LNCaP clone FGC (cell line): ENCODE measurements around the gene TMEM86B.
"Not testable (repeated sequence)": the region's sequence is repeated elsewhere in the genome, so short reads cannot be mapped to it uniquely, and the experiment has no call there.

Experiments
- DNase-seq: peaks from one replicate; pipeline ENCODE4 v3.0.0-alpha.2; 2011; ENCODE audit warnings: low read depth
- H3K4me3 ChIP-seq: 2 replicates; pipeline ENCODE4 v1.5.1; 2011; ENCODE audit warnings: mild to moderate bottlenecking, low read depth, low read length, control low read depth
- TF ChIP-seq, protein P1 (sequence below): IDR thresholded peaks from 2 replicates; pipeline ENCODE4 v1.5.1; 2012; ENCODE audit warnings: mild to moderate bottlenecking; ENCODE audit not compliant: control insufficient read depth, insufficient read depth; ENCODE audit errors: extremely low read depth

TMEM86B gene

GRCh38 chr19:55208880-55209692 is 19.5 kb downstream of the TMEM86B start, which contains the start of gene PTPRH:
PTPRH (minus strand) TSS chr19:55209501; CDS start chr19:55209433, 68 bp downstream.
- no peak within 1 kb of the TSS for H3K4me3 ChIP-seq
- TF ChIP-seq, protein P1, sequence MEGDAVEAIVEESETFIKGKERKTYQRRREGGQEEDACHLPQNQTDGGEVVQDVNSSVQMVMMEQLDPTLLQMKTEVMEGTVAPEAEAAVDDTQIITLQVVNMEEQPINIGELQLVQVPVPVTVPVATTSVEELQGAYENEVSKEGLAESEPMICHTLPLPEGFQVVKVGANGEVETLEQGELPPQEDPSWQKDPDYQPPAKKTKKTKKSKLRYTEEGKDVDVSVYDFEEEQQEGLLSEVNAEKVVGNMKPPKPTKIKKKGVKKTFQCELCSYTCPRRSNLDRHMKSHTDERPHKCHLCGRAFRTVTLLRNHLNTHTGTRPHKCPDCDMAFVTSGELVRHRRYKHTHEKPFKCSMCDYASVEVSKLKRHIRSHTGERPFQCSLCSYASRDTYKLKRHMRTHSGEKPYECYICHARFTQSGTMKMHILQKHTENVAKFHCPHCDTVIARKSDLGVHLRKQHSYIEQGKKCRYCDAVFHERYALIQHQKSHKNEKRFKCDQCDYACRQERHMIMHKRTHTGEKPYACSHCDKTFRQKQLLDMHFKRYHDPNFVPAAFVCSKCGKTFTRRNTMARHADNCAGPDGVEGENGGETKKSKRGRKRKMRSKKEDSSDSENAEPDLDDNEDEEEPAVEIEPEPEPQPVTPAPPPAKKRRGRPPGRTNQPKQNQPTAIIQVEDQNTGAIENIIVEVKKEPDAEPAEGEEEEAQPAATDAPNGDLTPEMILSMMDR: no peak
- no peak for DNase-seq

DNA sequence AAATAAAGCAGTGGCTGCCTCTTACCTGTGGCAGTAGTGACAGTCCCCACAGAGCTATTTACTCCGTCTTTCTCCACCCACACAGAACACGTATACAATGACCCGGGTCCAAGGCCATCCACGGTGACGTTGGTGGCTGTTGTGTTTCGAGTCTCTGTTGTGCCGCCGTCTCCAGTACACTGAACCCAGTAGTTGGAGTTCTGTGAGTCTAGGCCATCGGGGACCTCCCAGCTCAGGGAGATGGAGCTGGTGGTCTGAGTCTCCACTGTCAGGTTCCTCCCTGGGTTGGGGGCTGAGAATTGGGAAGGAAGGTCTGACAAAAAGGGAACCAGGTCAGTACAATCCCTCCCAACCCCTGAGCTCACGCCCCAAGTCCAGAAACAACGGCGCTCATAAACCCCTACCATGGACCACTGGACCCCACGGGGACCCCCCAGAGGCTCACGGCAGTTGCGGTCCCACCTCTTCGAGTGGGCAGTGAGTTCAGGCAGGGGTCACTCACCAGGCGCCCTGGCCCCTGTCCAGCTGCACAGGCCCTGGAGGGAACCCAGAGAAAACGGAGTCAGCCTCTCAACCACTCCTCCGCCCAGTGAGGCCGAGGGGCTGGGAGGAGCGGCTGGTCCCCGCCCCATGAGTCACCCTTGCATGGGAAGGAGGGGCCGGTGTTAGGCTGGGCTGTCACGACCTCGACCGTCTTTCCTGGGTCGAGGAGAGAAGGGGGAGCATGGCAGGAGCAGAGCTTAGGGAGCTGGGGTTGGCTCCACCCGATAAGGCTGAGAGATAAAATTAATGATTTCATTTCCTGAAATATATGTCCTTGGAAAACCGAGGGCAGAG is 21.7 kb downstream of the TMEM86B start:
- TF ChIP-seq, protein P1: no peak
- no peak overlapping the region for H3K4me3 ChIP-seq
- no peak for DNase-seq

GRCh38 chr19:55202199-55202598 is 26.4 kb downstream of the TMEM86B start:
- not testable (repeated sequence) for DNase-seq, H3K4me3 ChIP-seq
- TF ChIP-seq, protein P1: 0 out of 2 replicates have a peak, but pooled peaks have one; percentile 6

DNA sequence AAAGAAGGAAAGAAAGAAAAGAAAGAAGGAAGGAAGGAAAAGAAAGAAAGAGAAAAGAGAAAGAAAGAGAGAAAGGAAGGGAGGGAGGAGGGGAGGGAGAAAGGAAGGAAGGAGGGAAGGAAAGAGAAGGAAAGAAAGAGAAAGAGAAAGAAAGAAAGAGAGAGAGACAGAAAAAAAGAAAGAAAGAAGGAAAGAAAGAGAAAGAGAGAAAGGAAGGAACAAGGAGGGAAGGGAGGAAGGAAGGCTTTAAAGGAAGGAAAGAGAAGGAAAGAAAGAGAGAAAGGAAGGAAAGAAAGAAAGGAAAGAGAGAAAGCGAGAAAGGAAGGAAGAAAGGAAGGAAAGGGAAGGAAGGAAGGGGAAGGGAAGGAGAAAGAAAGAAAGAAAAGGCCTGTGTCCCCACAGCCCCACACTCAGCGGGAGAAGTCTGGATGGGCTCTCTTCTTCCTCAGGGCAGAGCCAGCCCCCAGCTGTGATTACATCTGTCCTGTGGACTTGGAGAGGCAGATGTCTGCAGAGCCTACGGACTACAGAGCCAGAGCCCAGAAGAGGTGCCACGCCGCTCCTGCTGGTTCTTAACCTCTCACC is 28.9 kb downstream of the TMEM86B start:
- TF ChIP-seq, protein P1: no peak
- H3K4me3 ChIP-seq: no peak overlapping the region
- DNase-seq: no peak

DNA sequence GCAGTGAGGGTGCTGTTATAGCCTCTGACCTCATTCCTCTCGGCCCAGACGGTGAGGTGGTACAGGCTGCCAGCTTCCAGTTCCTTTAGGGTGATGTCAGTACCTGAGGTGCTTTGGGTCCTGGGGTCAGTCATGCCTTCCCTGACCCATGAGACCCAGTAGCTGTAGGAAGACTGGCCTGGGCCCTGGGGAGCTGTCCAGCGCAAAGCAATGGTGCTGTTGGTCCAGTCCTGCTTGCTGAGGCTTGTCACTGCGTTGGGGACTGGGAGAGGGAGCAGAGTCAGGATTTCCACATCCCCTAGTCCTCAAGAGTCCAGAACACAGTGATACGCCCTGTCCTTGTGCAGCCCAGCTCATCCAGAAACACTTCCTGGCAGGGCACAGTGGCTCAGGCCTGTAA is 29.9 kb downstream of the TMEM86B start:
- no peak for DNase-seq
- TF ChIP-seq, protein P1: no peak
- no peak overlapping the region for H3K4me3 ChIP-seq

GRCh38 chr19:55197528-55197927 is 31.0 kb downstream of the TMEM86B start:
- no peak for DNase-seq
- TF ChIP-seq, protein P1: no peak
- no peak overlapping the region for H3K4me3 ChIP-seq
